ENCODE data around the gene ERN1. TPM values are rescaled to one million over a fixed set of nuclear protein-coding genes. Genes with fewer than 3 reads are reported as not detected.

ERN1 gene
- total and polyA plus RNA-seq, 2 of the 13 experiments (the other 11 are each of a cell fraction or from before 2014, with no cell fraction given) = 6.0 to 12.7 TPM

GRCh38 chr17:64081802-64082799, 47.8 kb downstream of the ERN1 start (continued):
- TF ChIP-seq CREB1 (IDR thresholded peaks at IDR 0.05) = peak; percentile 36
- peak; percentile 54; the same call in 1 of the 2 replicates for TF ChIP-seq CREB1 (CRISPR knock-in tag; IDR thresholded peaks at IDR 0.05)
- TF ChIP-seq ZSCAN12 (CRISPR knock-in tag; IDR thresholded peaks at IDR 0.05) = 0 out of 2 replicates have a peak, but pooled peaks have one; percentile 35
- TF ChIP-seq POGK (CRISPR knock-in tag; conservative IDR thresholded peaks at IDR 0.05) = peak; percentile 84
- TF ChIP-seq MLX (CRISPR knock-in tag; IDR thresholded peaks at IDR 0.05) = peak; percentile 81
- no peak for TF ChIP-seq U2AF2 (IDR thresholded peaks at IDR 0.05; ENCODE audit: low read depth, low read length)
- 0 out of 2 replicates have a peak, but pooled peaks have one; percentile 27 for TF ChIP-seq NCOR1 (IDR thresholded peaks at IDR 0.05; ENCODE audit: borderline replicate concordance, low read length)
- 0 out of 2 replicates have a peak, but pooled peaks have one; percentile 86 for TF ChIP-seq ZFP90 (CRISPR knock-in tag; IDR thresholded peaks at IDR 0.05; ENCODE audit: borderline replicate concordance)
- peak; percentile 75 for TF ChIP-seq MAX (IDR thresholded peaks at IDR 0.05)
- peak; percentile 68 for TF ChIP-seq PITX1 (CRISPR knock-in tag; IDR thresholded peaks at IDR 0.05)
- peak; percentile 38 for TF ChIP-seq SMC3 (IDR thresholded peaks at IDR 0.05; ENCODE audit: low read length)
- no peak; the same call in 1 of the 2 replicates for TF ChIP-seq ZNF670 (CRISPR knock-in tag; IDR thresholded peaks at IDR 0.05; ENCODE audit: borderline replicate concordance)
- no peak; the same call in 1 of the 2 replicates for TF ChIP-seq ZNF501 (CRISPR knock-in tag; IDR thresholded peaks at IDR 0.05)
- peak; percentile 100 for TF ChIP-seq ELF3 (CRISPR knock-in tag; IDR thresholded peaks at IDR 0.05)
- TF ChIP-seq ZNF556 (CRISPR knock-in tag; IDR thresholded peaks at IDR 0.05; ENCODE audit: borderline replicate concordance) = peak; percentile 69; the same call in 1 of the 2 replicates
- TF ChIP-seq ZSCAN31 (CRISPR knock-in tag; IDR thresholded peaks at IDR 0.05; ENCODE audit: low read depth) = 0 out of 2 replicates have a peak, but pooled peaks have one; percentile 47
- peak; percentile 94 for TF ChIP-seq RXRB (CRISPR knock-in tag; IDR thresholded peaks at IDR 0.05; ENCODE audit: borderline replicate concordance)
- peak; percentile 59; the same call in 1 of the 2 replicates for TF ChIP-seq SSRP1 (CRISPR knock-in tag; IDR thresholded peaks at IDR 0.05)
- peak; percentile 91; the same call in 1 of the 2 replicates for TF ChIP-seq FOXJ3 (CRISPR knock-in tag; IDR thresholded peaks at IDR 0.05; ENCODE audit: borderline replicate concordance)
- TF ChIP-seq BRCA1 (CRISPR knock-in tag; IDR thresholded peaks at IDR 0.05) = no peak
- 0 out of 2 replicates have a peak, but pooled peaks have one; percentile 30 for TF ChIP-seq CBFB (CRISPR knock-in tag; IDR thresholded peaks at IDR 0.05)
- TF ChIP-seq SPEN (CRISPR knock-in tag; IDR thresholded peaks at IDR 0.05; ENCODE audit: low read depth) = no peak; the same call in 1 of the 2 replicates
- TF ChIP-seq ZSCAN29 (CRISPR knock-in tag; conservative IDR thresholded peaks at IDR 0.05) = peak; percentile 99
- TF ChIP-seq TBX3 (IDR thresholded peaks at IDR 0.05; ENCODE audit: borderline replicate concordance) = peak; percentile 95
- peak; percentile 59; the same call in 1 of the 2 replicates for TF ChIP-seq CSRNP1 (CRISPR knock-in tag; IDR thresholded peaks at IDR 0.05)

Measured in HepG2 (cell line).